GM18498 (cell line): ENCODE data around the gene MOSMO.
"Not testable (repeated sequence)": the region's sequence is repeated elsewhere in the genome, so short reads cannot be mapped to it uniquely, and the experiment has no call there.

Source experiments
- ATAC-seq: cut with Tn5 transposase; IDR thresholded peaks from one replicate; pipeline ENCODE4 v1.9.1; 2021; ENCODE audit warnings: mild to moderate bottlenecking, moderate library complexity; ENCODE audit not compliant: unreplicated experiment

MOSMO gene

DNA sequence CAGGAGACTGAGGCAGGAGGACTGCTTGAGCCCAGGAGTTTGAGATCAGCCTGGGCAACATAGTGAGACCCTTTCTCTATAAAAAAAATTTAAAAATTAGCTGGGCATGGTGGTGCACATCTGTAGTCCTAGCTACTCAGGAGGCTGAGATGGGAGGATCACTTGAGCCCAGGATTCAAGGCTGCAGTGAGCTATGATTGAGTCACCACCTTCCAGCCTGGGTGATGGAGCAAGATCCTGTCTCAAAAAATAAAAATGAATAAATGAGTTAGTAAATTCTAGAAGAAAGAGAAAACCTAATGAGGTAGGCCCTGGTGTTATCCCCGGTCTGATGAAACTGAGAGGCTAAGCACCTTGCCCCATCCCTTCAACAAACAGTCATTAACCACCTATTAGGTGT, 5.9 kb upstream of the MOSMO start:
- not testable (repeated sequence) for ATAC-seq

GRCh38 chr16:22003195-22003594, 4.7 kb upstream of the MOSMO start:
- no peak for ATAC-seq

DNA sequence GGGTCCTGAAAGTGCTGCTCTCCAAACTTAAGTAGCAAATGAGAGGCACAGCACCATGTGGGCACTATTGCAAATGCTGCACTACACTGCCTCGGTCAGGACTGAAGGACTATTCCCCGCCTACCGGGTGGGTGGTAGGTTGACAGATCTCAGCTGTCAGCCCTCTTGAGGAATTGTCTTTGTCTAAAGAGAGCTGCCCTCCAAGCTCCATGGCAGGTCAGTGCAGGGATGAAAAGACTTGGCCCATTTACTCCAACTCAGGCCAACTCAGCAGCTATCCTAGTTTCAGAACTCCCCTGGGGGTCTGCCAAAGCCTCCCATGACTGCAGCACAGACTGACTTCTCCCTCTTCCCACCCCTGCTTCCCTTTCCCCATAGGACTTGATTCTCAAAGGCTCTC, 3.6 kb upstream of the MOSMO start:
- no peak for ATAC-seq

- ATAC-seq = no peak
Measured at GRCh38 chr16:22005746-22006145, 2.2 kb upstream of the MOSMO start.

DNA sequence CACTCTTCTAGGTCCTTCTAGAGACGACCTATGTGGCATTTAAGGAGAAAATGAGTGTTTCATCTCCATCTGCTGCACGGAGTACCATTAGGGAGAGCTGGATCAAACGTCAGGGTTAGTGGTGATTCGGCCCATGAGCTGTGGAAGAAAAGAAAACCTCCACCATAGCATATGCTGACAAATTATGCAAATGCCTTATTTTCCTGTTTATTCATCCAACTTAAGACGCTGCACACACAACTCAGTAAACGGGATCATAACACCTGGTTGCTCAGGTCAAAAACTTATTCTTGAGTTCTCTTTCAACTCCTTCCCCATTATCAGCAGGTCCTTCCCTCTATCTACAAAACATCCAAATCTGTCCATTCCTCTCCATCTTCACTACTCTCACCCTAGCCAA, 1.3 kb upstream of the MOSMO start:
- no peak for ATAC-seq

- ATAC-seq = no peak
Measured at GRCh38 chr16:22007159-22007508, 777 bp upstream of the MOSMO start.

DNA sequence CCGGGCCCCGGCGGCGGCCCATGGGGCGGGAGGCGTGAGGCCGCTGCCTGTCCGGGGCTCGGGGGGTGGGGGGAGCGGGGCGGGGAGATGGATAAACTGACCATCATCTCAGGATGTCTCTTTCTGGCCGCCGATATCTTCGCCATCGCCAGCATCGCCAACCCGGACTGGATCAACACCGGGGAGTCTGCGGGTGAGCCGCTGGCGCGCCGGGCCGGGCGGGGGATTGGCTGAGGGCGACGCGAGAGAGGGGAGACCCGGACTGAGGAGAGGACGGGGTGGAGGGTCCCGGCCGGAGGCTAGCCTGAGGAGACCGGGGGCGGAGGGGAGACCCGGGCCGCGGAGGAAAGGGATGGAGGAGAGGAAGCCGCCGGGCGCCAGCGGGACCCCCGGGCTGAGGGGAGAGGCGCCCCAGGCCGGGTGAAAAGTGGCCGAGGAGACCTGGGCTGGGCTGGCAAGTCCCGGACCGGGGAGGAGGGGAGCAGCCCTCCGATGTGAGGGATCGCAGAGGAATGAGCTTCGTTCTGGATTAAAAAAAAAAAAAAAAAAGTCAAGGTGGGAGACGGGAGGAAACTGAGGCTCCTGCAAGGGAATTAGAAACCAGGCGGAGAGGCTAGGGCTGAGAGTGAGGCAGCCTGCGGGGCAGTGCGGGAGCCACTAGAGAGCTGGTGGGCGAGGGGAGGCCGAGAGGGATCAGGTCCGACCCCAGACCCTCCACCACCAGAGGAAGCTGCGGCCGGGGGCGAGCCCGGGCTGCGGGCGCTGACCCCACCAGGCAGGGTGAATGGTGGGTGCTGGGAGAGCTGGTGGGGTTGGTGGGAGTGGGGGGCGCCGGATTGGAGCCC, 526 bp downstream of the MOSMO start:
- ATAC-seq = peak; percentile 25

DNA sequence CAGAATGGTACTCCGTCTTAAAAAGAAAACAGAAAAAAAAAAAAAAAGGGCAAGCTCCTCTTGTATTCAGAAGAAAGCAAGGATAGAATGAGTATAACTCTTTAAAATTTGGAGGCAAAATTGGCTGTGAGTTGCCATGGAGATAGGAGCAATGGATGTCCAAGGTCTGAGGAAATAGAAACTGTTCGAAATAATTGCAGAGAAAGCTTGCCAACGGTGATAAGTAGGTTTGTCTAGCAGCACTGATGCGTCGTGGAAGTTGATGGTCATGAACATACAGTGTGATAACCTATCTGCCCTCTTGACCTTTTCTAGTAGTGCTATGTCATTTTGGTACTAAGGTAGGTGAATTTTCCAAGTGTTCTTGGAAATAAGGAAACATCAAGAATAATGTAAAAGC, 3.0 kb downstream of the MOSMO start:
- no peak for ATAC-seq

DNA sequence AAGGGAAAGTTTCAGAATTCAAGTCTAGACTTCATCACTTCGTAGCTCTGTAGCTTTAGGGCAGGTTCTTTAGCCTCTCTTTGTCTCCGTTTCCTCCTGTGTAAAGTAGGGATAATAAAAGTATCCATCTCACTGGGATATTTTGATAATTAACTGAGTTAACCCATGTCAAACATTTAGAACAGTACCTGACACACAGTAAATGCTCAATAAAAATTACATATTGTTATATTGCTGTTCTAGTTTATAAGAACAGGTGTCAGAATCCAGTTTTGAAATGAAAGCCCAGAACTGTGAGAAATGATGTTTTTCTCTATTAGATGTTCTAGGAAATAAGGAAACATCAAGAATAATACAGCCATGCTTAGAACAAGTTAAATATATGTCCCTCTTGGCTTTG, 4.3 kb downstream of the MOSMO start:
- ATAC-seq = no peak

GRCh38 chr16:22013486-22013885, 5.6 kb downstream of the MOSMO start:
- no peak for ATAC-seq

- no peak for ATAC-seq
Measured at GRCh38 chr16:22014271-22014873, 6.5 kb downstream of the MOSMO start.

DNA sequence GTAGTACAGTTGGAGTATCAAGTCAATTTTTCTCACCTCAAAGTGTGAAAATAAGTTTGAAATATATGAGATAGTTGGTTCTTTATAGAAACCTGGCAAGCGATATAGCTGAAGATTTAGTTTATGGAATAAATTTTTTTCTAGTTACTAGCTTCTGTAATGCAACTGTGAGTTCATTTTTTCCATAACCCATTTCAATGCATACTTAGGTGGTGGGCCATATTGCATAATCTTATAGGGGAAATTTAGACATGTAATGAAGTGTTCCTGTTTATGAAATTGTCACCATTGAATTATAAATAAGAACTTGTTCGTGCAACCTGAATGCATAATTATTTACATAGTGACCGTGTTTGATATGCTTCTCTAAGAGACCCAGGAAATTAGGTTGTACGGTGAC, 9.0 kb downstream of the MOSMO start:
- no peak for ATAC-seq

- no peak for ATAC-seq
Measured at GRCh38 chr16:22018559-22018958, 10.6 kb downstream of the MOSMO start.

- no peak for ATAC-seq
Measured at GRCh38 chr16:22022151-22022550, 14.2 kb downstream of the MOSMO start.

DNA sequence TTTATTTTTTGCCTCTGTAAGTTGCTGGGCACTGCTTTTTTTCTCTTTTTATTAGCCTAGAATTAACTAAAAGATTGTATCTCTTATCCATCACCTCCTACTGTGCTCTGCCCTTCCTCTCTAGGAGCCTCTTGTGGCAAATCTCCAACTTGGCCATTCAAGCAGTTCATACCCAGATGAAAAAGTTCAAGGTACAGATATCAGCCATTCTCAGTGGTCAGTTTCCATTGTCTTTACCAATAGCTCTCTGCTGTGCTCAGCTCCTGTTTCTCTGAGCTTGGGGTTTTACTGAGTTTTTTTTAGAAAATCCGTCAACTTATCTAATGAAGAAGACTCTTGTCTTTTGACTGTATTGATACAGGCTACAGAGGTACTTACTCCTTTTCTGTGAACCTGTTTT, 15.6 kb downstream of the MOSMO start:
- peak; percentile 54 for ATAC-seq

DNA sequence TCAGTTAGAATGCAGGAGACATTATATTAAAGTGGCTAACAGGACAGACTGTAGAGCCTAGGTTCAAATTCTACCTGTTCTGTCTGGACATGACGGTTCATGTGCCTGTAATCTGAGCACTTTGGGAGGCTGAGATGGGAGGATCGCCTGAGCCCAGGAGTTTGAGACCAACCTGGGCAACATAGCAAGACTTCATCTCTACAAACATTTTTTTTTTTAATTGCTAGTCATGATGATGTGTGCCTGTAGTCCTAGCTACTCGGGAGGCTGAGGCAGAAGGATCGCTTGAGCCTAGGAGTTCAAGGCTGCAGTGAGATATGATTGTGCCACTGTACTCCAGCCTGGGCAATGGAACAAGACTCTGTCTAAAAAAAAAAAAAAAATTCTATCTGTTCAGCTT, 16.9 kb downstream of the MOSMO start:
- ATAC-seq = not testable (repeated sequence)

- ATAC-seq = no peak
Measured at GRCh38 chr16:22027633-22028032, 19.7 kb downstream of the MOSMO start.

DNA sequence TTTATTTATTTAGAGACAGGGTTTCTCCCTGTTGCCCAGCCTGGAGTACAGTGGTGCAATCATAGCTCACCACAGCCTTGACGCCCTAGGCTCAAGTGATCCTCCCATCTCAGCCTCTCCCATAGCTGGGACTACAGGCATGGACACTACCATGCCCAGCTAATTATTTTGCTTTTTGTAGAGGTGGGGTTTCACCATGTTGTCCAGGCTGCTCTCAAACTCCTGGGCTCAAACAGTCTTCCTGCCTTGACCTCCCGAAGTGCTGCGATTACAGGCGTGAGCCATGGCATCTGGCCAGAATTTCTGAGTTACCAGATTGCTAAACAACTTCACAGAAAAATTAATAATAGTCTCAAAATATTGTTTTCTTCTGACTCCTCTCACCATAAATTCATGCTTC, 21.7 kb downstream of the MOSMO start:
- no peak for ATAC-seq

DNA sequence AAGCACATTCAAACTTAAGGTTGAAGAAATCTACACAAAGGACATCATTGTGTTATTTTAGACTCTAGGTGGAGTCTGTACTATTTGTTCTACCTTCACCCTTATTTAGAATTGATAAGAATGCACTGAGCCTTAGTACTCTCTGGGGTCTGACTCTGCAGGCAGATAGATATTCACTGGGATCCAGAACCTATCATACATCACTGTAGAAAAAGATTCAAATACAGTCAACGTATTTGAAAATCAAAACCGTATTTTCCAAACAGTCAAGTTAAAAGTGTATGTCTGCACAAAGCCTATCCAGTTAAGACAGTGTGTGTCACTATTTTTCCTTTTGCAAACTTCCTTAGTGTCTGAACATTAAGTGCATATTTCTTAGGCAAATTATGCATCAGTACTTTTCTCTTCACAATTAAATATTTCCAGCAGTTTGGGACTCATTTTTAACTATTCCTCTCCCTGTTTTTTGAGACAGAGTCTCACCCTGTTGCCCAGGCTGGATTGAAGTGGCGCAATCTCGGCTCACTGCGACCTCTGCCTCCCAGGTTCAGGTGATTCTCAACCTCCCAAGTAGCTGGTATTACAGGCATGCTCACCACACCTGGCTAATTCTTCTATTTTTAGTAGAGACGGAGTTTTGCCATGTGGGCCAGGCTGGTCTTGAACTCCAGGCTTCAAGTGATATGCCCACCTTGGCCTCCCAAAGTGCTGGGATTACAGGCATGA, 22.3 kb downstream of the MOSMO start:
- no peak for ATAC-seq

- ATAC-seq = no peak
Measured at GRCh38 chr16:22031483-22032083, 23.7 kb downstream of the MOSMO start.

- no peak for ATAC-seq
Measured at GRCh38 chr16:22034503-22034902, 26.6 kb downstream of the MOSMO start.

GRCh38 chr16:22035153-22035552, 27.2 kb downstream of the MOSMO start:
- no peak for ATAC-seq
